GM10847 (cell line): ENCODE results near the gene SFMBT1.

ENCODE experiments used
- POLR2A ChIP-seq: IDR thresholded peaks from 2 replicates; pipeline ENCODE4 v1.6.1; 2011; ENCODE audit not compliant: insufficient read length; ENCODE audit errors: extremely low read depth

Gene SFMBT1

DNA sequence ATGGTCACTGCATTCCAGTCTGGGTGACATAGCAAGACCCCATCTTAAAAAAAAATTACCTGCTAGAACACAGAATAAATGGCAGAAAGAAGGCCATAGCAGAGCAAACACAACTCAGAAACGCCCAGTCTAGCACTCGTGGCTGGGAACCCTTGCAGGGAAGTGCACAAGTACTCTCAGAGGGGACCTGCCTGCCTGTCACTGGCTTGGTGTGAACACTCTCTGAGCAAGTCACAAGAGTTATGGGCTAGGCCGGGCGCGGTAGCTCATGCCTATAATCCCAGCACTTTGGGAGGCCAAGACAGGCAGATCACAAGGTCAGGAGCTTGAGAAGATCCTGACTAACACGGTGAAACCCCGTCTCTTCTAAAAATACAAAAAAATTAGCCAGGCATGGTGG, 17.2 kb downstream of the SFMBT1 start:
- TF ChIP-seq POLR2A, result no peak

DNA sequence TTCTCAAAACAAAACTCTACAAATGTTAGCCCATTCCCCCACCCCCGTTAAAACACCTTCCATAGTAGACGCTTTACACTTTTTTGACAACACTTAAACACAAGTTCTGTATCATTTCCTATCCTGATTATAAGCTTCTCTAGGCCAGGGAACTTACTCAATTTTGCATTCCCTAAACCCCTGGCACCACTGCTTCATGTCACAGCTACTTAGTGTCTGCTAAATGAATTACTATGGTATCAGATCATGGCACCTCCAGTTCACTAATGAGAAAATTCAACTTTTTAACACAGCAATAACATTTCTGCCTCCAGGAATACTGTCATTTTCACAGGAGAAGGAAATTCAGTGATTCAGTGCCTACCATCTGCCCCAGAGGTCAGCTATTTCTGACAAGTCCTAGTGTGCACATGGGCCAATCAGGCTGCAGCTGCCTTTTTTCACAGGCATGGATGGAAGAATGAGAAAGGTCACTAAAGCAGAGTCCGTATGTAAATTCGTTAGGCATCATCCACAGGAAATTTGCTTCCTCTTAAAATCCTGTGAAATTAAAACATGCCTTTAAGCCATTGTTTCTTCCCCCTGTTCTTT, 18.5 kb downstream of the SFMBT1 start:
- TF ChIP-seq POLR2A, result no peak

- no peak for TF ChIP-seq POLR2A
These were observed 19.3 kb downstream of the SFMBT1 start for GRCh38 chr3:53026382-53027162.

DNA sequence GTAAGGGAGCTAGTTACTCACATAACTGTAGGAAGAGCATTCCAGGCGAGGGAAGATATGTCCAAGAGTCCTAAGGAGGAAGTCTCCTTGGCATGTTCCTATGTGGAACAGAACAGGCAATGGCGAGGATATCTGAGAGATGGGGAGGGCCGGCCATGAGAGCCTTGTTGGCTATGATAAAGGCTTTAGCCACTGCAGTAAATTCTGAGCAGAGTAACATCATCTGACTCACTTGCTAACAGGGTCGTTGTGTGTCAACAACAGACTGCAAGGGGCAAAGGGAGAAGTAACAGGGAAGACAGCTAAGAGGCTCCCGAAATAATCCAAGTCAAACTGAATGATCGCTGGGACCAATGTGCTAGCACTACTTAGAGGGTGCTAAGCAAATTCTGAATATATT, 21.6 kb downstream of the SFMBT1 start:
- no peak for TF ChIP-seq POLR2A

DNA sequence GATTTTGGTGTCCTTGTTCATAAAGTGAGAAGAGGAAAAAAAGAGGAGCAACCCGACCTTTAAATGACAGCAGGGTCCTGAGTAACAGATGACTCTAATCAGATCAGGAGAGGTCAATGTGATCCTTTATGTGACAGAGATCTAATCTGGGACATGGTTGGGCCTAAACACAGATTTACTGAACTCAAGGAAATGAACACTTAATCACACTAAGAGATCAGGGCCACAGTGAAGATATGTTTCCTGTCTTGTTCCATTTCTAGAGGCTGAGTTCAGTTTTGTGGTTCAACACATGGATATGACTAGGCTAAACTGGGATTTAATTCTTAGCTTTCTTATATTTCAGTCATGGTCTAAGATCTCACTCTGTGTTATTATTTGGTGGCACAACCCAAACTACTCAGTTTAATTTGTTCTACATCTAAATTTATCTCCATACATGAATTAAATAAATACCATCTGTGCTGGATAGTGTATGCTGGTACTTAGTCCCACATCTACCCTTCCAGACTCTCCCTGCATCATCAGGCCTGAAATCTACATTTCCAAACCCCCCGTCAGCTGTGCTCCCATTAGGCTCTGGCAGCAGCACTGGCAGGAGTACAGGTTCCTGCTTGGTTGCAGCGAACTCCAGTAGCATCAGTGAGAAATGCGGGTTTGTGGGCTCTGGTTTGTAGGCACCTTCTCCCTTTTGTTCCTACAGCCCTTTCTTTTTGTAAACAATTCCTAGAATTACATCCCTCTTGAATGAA, 22.6 kb downstream of the SFMBT1 start:
- no peak for TF ChIP-seq POLR2A

GRCh38 chr3:53022647-53023046, 23.2 kb downstream of the SFMBT1 start:
- TF ChIP-seq POLR2A, result no peak

- TF ChIP-seq POLR2A, result no peak
These were observed 29.6 kb downstream of the SFMBT1 start for GRCh38 chr3:53016236-53016635.

GRCh38 chr3:53011324-53011723, 34.5 kb downstream of the SFMBT1 start:
- TF ChIP-seq POLR2A, result no peak

- no peak for TF ChIP-seq POLR2A
These were observed 35.9 kb downstream of the SFMBT1 start for GRCh38 chr3:53009826-53010539.

- no peak for TF ChIP-seq POLR2A
These were observed 36.9 kb downstream of the SFMBT1 start for GRCh38 chr3:53008932-53009331.

GRCh38 chr3:53005854-53006513, 39.9 kb downstream of the SFMBT1 start:
- no peak for TF ChIP-seq POLR2A

DNA sequence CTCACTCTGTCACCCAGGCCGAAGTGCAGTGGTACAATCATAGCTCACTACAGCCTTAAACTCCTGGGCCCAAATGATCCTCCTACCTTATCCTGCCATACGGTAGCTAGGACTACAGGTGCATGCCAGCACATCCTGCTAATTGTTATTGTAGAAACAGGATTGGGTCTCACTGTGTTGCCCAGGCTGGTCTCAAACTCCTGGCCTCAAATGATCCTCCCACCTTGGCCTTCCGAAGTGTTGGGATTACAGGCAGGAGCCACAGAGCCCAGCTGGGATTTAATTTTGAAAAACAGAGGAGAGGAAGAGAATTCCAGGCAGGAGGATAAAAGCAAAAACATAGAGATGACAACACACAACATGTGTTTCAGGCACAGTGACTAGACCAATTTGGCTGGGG, 40.5 kb downstream of the SFMBT1 start:
- no peak for TF ChIP-seq POLR2A

DNA sequence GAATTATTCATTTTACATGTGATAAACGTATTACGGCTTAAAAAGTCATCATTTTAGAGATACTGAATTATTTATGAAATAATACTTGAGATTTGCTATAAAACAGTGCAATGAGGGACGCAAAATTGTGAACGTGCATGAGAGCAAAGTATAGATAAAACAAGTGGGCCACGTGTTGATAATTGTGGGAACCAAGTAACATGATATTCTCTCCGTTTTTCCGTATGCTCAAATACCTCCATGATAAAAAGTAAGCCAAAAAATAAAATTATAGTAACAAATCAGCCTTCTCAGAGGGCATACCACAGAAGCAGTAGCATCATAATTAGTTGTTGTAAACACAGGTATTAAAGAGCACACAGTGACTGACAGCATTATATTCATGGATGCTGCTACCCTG, 42.6 kb downstream of the SFMBT1 start:
- TF ChIP-seq POLR2A, result no peak

DNA sequence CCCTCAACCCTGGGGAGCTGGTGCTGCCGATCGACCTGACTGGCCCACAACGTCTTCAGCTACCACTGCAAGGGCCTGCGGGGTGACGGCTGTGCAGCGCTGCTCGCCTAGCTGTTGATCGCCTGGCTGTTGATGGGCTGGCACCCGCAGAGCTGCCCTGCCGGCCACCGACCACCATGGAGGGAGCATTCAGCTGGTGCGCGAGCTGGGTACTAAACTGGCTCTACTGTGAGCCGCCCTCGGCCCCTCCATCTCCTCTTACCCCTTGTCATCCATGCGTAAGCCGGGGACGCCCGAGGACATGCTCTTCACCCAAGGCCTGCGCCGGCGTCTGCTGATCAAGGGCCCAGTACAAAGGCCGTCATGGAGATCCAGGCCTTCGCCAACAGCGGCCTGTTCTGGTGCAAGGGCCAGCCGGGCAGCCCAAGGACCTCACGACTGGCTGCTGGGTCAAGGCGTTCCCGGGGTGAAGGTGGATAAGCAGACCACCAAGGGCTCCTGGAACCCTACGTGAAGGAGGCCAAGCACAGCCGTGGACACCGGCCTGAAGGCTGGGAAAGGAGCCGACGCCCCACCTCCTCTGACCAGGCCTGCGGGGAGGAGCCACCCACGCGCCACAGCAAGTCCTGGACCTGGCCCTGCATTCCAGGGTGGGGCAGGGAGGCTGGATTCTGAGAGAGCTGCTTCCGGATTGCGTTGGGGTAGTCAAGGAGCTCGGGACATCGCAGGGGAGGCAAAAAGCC, 46.9 kb downstream of the SFMBT1 start:
- no peak for TF ChIP-seq POLR2A

GRCh38 chr3:52990637-52991036, 55.2 kb downstream of the SFMBT1 start:
- TF ChIP-seq POLR2A, result no peak

DNA sequence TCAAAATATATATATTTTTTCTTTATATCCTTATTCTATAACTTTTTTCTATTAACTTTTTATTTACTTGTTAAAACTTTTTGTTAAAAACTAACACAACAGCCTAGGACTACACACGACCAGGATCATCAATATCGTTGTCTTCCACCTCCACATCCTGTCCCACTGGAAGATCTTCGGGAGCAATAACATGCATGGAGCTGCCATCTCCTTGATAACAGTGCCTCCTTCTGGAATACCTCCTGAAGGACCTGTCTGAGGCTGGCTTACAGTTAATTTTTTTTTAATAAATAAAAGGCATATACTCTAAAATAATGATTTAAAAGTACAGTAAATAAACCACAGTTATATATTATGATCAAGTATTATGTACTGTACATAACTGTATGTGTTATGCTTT, 58.9 kb downstream of the SFMBT1 start:
- no peak for TF ChIP-seq POLR2A
